Activated naive CD8-positive, alpha-beta T cell treated with anti-CD3 and anti-CD28 coated beads, Interleukin-2, amount 10 ng/mL, durations not matched to agents 7 days and 5 days (primary cell): ENCODE results near the gene CHGA. TPM values are rescaled to one million over a fixed set of nuclear protein-coding genes. Genes with fewer than 3 reads are reported as not detected.

ENCODE experiments used
- ATAC-seq: fragments of 150-1000 bp; cut with Tn5 transposase; one replicate; pipeline ENCODE4 v1.10.0; 2021; ENCODE audit warnings: low read depth, moderate library complexity
- POLR2A ChIA-PET: fragments of 350-600 bp; sonication (Branson Sonifier 250); formaldehyde crosslinking; loops from one replicate; lab custom pipeline; 2021; ENCODE audit warnings: antibody characterized with exemption; lab: Charles Lee
- DNase-seq: peaks from one replicate; pipeline ENCODE4 v3.0.0; 2021
- H3K27ac Mint-ChIP-seq: one replicate; pipeline ENCODE4 v1.8.0; 2022; ENCODE audit warnings: mild to moderate bottlenecking, mixed read lengths
- H3K27me3 Mint-ChIP-seq: one replicate; pipeline ENCODE4 v1.8.0; 2022; ENCODE audit warnings: mild to moderate bottlenecking, moderate library complexity, mixed read lengths
- H3K36me3 Mint-ChIP-seq: one replicate; pipeline ENCODE4 v1.8.0; 2021; ENCODE audit warnings: mild to moderate bottlenecking, mixed read lengths
- H3K4me1 Mint-ChIP-seq: one replicate; pipeline ENCODE4 v1.8.0; 2021; ENCODE audit warnings: mixed read lengths
- H3K4me3 Mint-ChIP-seq: one replicate; pipeline ENCODE4 v1.8.0; 2022; ENCODE audit warnings: mild to moderate bottlenecking, moderate library complexity, mixed read lengths
- H3K9me3 Mint-ChIP-seq: one replicate; pipeline ENCODE4 v1.8.0; 2021; ENCODE audit warnings: mixed read lengths
- total RNA-seq, 2 experiments: library from RNA; stranded (reverse); gene quantifications; one replicate each; pipeline ENCODE4 v1.2.3, GENCODE V29; 2021

The CHGA gene
- total RNA-seq = not detected

DNA sequence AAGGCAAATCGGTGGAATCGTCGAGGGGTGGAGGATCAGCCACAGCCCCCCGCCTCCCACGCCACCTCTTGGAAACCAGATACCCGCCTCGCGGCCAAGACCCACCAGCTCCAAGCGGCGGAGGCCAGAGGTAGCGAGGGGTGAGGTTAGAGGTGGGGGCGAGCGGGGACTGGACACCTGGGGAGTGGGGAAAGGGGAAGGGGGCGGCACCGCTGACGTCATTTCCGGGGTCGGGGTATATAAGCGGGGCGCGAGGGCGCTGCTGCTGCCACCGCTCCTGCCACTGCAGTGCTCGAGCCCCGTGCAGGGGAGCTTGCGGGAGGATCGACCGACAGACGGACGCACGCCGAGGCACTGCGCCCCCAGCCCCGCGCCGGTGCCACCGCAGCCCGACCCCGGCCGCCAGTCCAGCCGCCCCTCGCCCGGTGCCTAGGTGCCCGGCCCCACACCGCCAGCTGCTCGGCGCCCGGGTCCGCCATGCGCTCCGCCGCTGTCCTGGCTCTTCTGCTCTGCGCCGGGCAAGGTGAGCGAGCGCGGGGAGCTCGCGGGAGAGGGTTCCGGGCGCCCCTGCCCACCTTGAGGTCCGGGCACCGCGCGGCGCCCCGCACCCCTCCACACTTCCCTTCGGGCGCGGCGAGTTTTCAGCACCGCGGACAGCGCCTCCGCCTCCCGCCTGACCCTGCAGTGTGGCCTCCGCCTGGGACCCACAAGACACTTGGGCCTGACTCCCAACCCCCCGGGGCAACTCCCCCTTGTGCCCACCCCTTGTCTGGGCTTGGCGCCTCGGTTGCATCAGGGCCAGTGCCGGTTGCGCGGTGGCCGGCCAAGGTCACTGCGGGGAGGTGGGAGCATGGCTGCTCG, at the start of gene CHGA:
TSS of gene CHGA (plus strand) at position 268 of the 861 bp plus-strand sequence. CDS start at position 478, 210 bp downstream.
- ATAC-seq (peak; percentile 87), DNase-seq (peak; percentile 84)
- H3K27me3 Mint-ChIP-seq = peaks cover 12% of the 10 kb centered on the region
- no peaks in the 10 kb centered on the region for H3K9me3 Mint-ChIP-seq
- H3K27ac Mint-ChIP-seq = no peak within 1 kb of the TSS
- peaks cover 3% of the 10 kb centered on the region for H3K4me1 Mint-ChIP-seq
- POLR2A ChIA-PET = no interaction called here
- H3K36me3 Mint-ChIP-seq = no peaks in the 10 kb centered on the region
- no peak within 1 kb of the TSS for H3K4me3 Mint-ChIP-seq

GRCh38 chr14:92874962-92875661, 47.8 kb upstream of the CHGA start:
- no peak for ATAC-seq
- DNase-seq = no peak
- H3K4me3 Mint-ChIP-seq = no peak overlapping the region

DNA sequence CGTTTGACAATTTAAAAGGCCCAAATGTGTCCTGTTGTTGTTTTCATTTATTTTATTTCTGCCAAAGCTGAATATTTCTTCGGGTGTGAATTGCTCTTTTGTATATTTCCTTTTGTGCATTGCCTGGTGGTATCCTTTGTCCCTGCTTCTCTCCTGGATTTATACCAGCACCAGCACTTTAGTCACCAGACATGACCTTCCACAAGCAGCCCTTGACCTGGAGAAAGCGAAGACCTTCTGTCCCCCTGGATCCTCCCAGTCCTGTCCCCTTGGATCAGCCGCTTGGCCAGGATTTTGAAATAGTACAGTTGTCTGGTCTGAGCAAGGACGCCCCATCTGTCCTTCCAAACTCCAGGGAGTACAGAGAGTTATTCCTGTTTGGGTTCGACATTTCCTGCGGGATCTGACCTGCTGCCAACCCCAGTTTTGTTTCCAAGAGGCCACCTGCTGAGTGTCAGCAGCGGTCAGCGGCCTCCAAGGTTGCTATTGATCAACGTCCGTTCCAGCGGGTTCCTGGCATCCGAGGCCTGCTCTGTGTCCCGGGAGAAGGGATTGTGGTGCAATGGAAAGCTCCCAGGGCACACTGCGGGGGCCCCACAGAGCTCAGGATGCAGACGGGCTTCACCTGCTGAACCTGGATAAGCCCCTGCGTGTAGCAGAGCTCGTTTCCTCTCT, 45.1 kb upstream of the CHGA start:
- Mint-ChIP-seq H3K9me3 (no peaks in the 10 kb centered on the region), H3K4me1 (no peaks in the 10 kb centered on the region), H3K4me3 (no peak overlapping the region), H3K27me3 (peaks cover 39% of the 10 kb centered on the region), H3K27ac (no peak overlapping the region), H3K36me3 (no peaks in the 10 kb centered on the region)
- no peak for ATAC-seq
- DNase-seq = no peak
- POLR2A ChIA-PET = no interaction called here

More at GRCh38 chr14:92874962-92875661, 47.8 kb upstream of the CHGA start:
- Mint-ChIP-seq H3K27me3 (peaks cover 22% of the 10 kb centered on the region), H3K27ac (no peak overlapping the region), H3K4me1 (no peaks in the 10 kb centered on the region), H3K36me3 (no peaks in the 10 kb centered on the region), H3K9me3 (no peaks in the 10 kb centered on the region)
- POLR2A ChIA-PET = no interaction called here

GRCh38 chr14:92880351-92880750, 42.6 kb upstream of the CHGA start:
- Mint-ChIP-seq H3K27me3 (peaks cover 34% of the 10 kb centered on the region), H3K36me3 (no peaks in the 10 kb centered on the region), H3K4me3 (no peak overlapping the region), H3K4me1 (no peaks in the 10 kb centered on the region), H3K27ac (no peak overlapping the region), H3K9me3 (no peaks in the 10 kb centered on the region)
- ATAC-seq (no peak), DNase-seq (no peak)
- POLR2A ChIA-PET = no interaction called here

DNA sequence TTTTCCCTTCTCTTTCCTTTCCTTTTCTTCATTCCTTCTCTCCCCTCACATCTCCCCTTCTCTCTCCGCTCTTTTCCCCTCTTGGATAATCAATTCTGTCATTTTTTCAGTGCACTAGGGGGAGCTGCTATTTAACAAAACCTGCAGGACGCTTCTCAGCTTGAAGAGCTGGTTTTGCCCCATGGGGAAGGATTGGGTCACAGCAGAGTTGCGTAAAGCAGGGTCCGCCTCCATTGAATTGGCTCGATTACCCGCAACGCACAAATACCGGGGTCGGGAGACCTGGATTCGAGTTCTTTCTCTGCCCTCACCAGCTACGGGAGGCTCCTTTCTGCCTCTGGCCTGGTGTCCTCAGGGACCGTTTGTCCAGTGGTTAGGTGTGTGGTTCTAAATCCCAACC, 42.1 kb upstream of the CHGA start:
- DNase-seq = no peak
- Mint-ChIP-seq H3K4me3 (no peak overlapping the region), H3K27ac (no peak overlapping the region), H3K36me3 (no peaks in the 10 kb centered on the region), H3K9me3 (no peaks in the 10 kb centered on the region), H3K4me1 (no peaks in the 10 kb centered on the region), H3K27me3 (peaks cover 39% of the 10 kb centered on the region)
- no peak for ATAC-seq
- POLR2A ChIA-PET = no interaction called here

DNA sequence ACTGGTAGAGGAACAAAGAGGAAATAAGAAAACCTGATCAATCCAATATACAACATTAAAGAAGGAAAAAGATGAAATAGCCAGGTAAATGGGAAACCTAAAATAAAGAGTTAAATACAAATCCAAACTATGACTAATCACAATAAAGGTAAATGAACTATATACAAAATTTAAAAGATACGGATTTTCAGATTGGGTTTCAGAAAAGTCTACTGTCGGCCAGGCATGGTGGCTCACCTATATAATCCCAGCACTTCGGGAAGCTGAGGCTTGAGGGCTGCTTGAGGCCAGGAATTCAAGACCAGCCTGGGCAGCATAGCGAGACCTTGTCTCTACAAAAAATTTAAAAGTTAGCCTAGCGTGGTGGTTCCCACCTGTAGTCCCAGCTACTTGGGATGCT, 39.9 kb upstream of the CHGA start:
- DNase-seq (no peak), ATAC-seq (no peak)
- no peak overlapping the region for H3K27ac Mint-ChIP-seq
- POLR2A ChIA-PET = no interaction called here
- H3K4me3 Mint-ChIP-seq = no peak overlapping the region
- peaks cover 2% of the 10 kb centered on the region for H3K9me3 Mint-ChIP-seq
- H3K27me3 Mint-ChIP-seq = peaks cover 31% of the 10 kb centered on the region
- peaks cover 1% of the 10 kb centered on the region for H3K4me1 Mint-ChIP-seq
- H3K36me3 Mint-ChIP-seq = peaks cover 1% of the 10 kb centered on the region

DNA sequence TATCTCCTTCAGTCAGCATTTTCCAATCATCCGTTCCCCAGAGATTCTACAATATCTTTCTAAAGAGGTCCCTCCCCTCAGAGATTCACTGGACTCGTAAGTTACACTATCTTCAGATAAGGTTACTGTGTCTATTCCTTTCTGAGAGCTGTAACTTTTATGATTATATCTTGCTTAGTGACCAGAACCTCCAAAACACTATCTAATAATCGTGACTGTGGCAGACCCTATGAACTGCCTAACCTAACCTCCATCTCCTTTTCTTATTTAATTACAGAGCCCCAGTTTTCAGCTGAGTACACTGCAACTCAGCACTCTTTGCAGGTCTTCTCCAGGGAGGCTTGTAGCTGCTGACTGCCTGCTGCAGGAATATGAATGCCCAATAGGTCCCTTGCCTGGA, 38.5 kb upstream of the CHGA start:
- peaks cover 29% of the 10 kb centered on the region for H3K27me3 Mint-ChIP-seq
- H3K36me3 Mint-ChIP-seq = peaks cover 1% of the 10 kb centered on the region
- peaks cover 1% of the 10 kb centered on the region for H3K4me1 Mint-ChIP-seq
- H3K9me3 Mint-ChIP-seq = peaks cover 2% of the 10 kb centered on the region
- no peak for DNase-seq
- no peak for ATAC-seq
- POLR2A ChIA-PET = no interaction called here
- no peak overlapping the region for H3K27ac Mint-ChIP-seq
- H3K4me3 Mint-ChIP-seq = no peak overlapping the region

DNA sequence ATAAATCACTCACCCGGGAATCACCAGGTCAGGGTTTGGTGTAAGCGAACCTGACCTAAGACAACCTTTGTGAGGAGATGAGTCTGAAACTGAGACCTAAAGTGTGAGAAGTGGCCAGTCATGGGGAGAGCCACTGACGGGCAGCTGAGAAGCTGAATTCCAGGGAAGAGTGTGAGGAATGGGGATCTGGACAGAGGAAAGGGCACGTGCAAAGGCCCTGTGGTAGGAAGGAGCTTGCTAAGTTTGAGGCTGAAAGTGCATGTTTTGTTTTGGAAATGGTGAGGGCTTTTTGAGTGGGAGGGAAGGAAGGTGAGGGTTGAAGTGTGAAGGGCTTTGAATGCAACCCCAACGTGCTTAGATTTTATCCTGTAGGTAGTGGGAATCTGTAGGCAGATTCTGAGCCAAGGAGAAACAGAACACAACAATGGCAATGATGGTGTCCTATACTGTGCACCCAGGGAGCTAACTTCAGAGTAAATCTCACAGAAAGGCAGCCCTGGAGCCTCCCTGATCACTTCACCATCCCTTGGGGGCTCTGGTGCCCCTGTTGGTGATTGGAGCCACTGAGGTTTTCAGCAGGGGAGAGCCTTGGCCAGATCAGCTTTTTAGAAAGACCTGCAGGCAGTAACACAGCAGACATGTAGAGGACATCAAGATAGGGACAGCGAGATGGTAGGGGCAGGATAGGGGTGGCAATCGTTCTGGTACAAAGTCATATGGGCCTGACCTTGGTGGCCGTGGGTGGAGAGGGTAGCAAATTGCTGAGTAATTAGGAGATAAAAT, 37.5 kb upstream of the CHGA start:
- DNase-seq (no peak), ATAC-seq (no peak)
- Mint-ChIP-seq H3K27me3 (peaks cover 32% of the 10 kb centered on the region), H3K4me1 (peaks cover 1% of the 10 kb centered on the region), H3K4me3 (no peak overlapping the region), H3K9me3 (peaks cover 5% of the 10 kb centered on the region), H3K36me3 (peaks cover 1% of the 10 kb centered on the region), H3K27ac (no peak overlapping the region)
- POLR2A ChIA-PET = no interaction called here

DNA sequence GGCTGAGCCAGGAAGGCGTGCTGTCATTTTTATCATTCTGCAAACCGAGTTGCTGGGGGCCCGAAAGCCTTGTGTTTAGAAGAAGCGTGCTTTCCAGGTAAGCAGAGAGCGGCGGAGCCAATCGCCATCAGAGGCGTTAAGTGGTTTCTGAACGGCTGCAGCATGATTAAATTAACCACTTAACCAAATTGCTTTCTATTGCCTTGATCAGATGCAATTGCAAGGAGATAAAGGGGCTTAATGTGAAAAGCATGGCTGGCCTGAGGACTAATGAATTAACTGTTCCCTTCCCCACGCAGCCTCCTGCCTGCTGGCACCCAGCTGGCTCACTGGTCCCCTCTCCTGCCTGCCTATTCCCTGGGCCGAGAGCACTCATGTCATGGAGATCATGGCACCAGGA, 36.6 kb upstream of the CHGA start:
- H3K27ac Mint-ChIP-seq = no peak overlapping the region
- ATAC-seq = no peak
- peaks cover 25% of the 10 kb centered on the region for H3K27me3 Mint-ChIP-seq
- POLR2A ChIA-PET = no interaction called here
- peaks cover 1% of the 10 kb centered on the region for H3K36me3 Mint-ChIP-seq
- peaks cover 5% of the 10 kb centered on the region for H3K9me3 Mint-ChIP-seq
- peaks cover 1% of the 10 kb centered on the region for H3K4me1 Mint-ChIP-seq
- H3K4me3 Mint-ChIP-seq = no peak overlapping the region
- no peak for DNase-seq

GRCh38 chr14:92887157-92887556, 35.8 kb upstream of the CHGA start:
- H3K4me1 Mint-ChIP-seq = peaks cover 1% of the 10 kb centered on the region
- H3K27ac Mint-ChIP-seq = no peak overlapping the region
- peaks cover 1% of the 10 kb centered on the region for H3K36me3 Mint-ChIP-seq
- DNase-seq = no peak
- peaks cover 20% of the 10 kb centered on the region for H3K27me3 Mint-ChIP-seq
- no peak overlapping the region for H3K4me3 Mint-ChIP-seq
- peaks cover 5% of the 10 kb centered on the region for H3K9me3 Mint-ChIP-seq
- no peak for ATAC-seq
- POLR2A ChIA-PET = no interaction called here

GRCh38 chr14:92888896-92889295, 34.1 kb upstream of the CHGA start:
- DNase-seq (no peak), ATAC-seq (no peak)
- no peak overlapping the region for H3K27ac Mint-ChIP-seq
- peaks cover 1% of the 10 kb centered on the region for H3K4me1 Mint-ChIP-seq
- H3K27me3 Mint-ChIP-seq = peaks cover 23% of the 10 kb centered on the region
- peaks cover 1% of the 10 kb centered on the region for H3K36me3 Mint-ChIP-seq
- H3K9me3 Mint-ChIP-seq = peaks cover 12% of the 10 kb centered on the region
- H3K4me3 Mint-ChIP-seq = no peak overlapping the region
- POLR2A ChIA-PET = no interaction called here

GRCh38 chr14:92890830-92891588, 31.9 kb upstream of the CHGA start:
- Mint-ChIP-seq H3K36me3 (peaks cover 1% of the 10 kb centered on the region), H3K27me3 (peaks cover 16% of the 10 kb centered on the region), H3K27ac (no peak overlapping the region), H3K9me3 (peaks cover 13% of the 10 kb centered on the region), H3K4me3 (no peak overlapping the region), H3K4me1 (peaks cover 1% of the 10 kb centered on the region)
- DNase-seq = no peak
- ATAC-seq = no peak
- POLR2A ChIA-PET = no interaction called here
